Liver (tissue), 9 donors: ENCODE data around the gene CEP164. TPM values are rescaled to one million over a fixed set of nuclear protein-coding genes. Genes with fewer than 3 reads are reported as not detected.

Experiments
- DNase-seq: peaks from one replicate; pipeline ENCODE4 v3.0.0-alpha.2; 2017; ENCODE audit warnings: low spot score
- H3K27ac ChIP-seq, 2 donors: one replicate each; pipeline ENCODE4 v1.7.0; 2013; ENCODE audit warnings: inconsistent platforms in 2 of 2, low read length in 2 of 2, control low read depth in 1 of 2, low read depth in 1 of 2, mild to moderate bottlenecking in 1 of 2
- H3K27me3 ChIP-seq, 4 donors: one replicate each; pipeline versions ENCODE4 v1.6.1 to v1.7.0; 2013; ENCODE audit warnings: low read length in 3 of 4, inconsistent platforms in 1 of 4, mild to moderate bottlenecking in 1 of 4, moderate library complexity in 1 of 4; ENCODE audit not compliant: control insufficient read depth in 4 of 4, insufficient read depth in 4 of 4
- H3K36me3 ChIP-seq, 4 donors: one replicate each; pipeline versions ENCODE4 v1.6.1 to v1.7.0; 2013; ENCODE audit warnings: low read length in 3 of 4, mild to moderate bottlenecking in 3 of 4, low read depth in 1 of 4, moderate library complexity in 1 of 4; ENCODE audit not compliant: control insufficient read depth in 4 of 4, insufficient read depth in 3 of 4
- H3K4me1 ChIP-seq, 4 donors: one replicate each; pipeline versions ENCODE4 v1.6.1 to v1.7.0; 2013; ENCODE audit warnings: low read length in 3 of 4, mild to moderate bottlenecking in 3 of 4, moderate library complexity in 1 of 4; ENCODE audit not compliant: control insufficient read depth in 4 of 4, insufficient read depth in 4 of 4
- H3K4me3 ChIP-seq, 3 donors: one replicate each; pipeline versions ENCODE4 v1.6.1 to v1.7.0; 2013; ENCODE audit warnings: low read length in 3 of 3, control low read depth in 1 of 3, low read depth in 1 of 3, mild to moderate bottlenecking in 1 of 3
- H3K9ac ChIP-seq, 2 donors: one replicate each; pipeline ENCODE4 v1.7.0; 2013; ENCODE audit warnings: low read length in 2 of 2, mild to moderate bottlenecking in 2 of 2, moderate library complexity in 2 of 2, control low read depth in 1 of 2, low read depth in 1 of 2
- H3K9me3 ChIP-seq, 4 donors: one replicate each; pipeline versions ENCODE4 v1.6.1 to v1.7.0; 2013; ENCODE audit warnings: low read length in 3 of 4; ENCODE audit not compliant: control insufficient read depth in 4 of 4
- ATF3 ChIP-seq: IDR thresholded peaks from 2 replicates; pipeline ENCODE4 v1.6.1; 2016; ENCODE audit warnings: antibody characterized with exemption
- CTCF ChIP-seq: fragments of 150-350 bp; IDR thresholded peaks from 2 replicates; pipeline ENCODE4 v1.5.1; 2017; ENCODE audit warnings: improper control_type of control experiment, low read depth, low read length; ENCODE audit not compliant: missing input control
- EGR1 ChIP-seq, 2 donors: IDR thresholded peaks; 2 replicates each; pipeline ENCODE4 v1.6.1; 2016 to 2018; ENCODE audit warnings: antibody characterized with exemption in 2 of 2, low read depth in 2 of 2
- FOXA1 ChIP-seq: IDR thresholded peaks from 2 replicates; pipeline ENCODE4 v1.6.1; 2016; ENCODE audit warnings: antibody characterized with exemption
- FOXA2 ChIP-seq: IDR thresholded peaks from 2 replicates; pipeline ENCODE4 v1.6.1; 2016; ENCODE audit warnings: antibody characterized with exemption
- GABPA ChIP-seq, 2 donors: IDR thresholded peaks in 1 of 2; conservative IDR thresholded peaks in 1 of 2; 2 replicates each; pipeline ENCODE4 v1.6.1; 2016; ENCODE audit warnings: antibody characterized with exemption in 2 of 2, mild to moderate bottlenecking in 1 of 2, moderate library complexity in 1 of 2
- HNF4A ChIP-seq, 2 donors: conservative IDR thresholded peaks; 2 replicates each; pipeline ENCODE4 v1.6.1; 2016; ENCODE audit warnings: antibody characterized with exemption in 2 of 2, mild to moderate bottlenecking in 2 of 2
- HNF4G ChIP-seq: IDR thresholded peaks from 2 replicates; pipeline ENCODE4 v1.6.1; 2016; ENCODE audit warnings: antibody characterized with exemption
- JUND ChIP-seq, 2 donors: IDR thresholded peaks; 2 replicates each; pipeline ENCODE4 v1.6.1; 2016; ENCODE audit warnings: antibody characterized with exemption in 2 of 2
- MAX ChIP-seq: IDR thresholded peaks from 2 replicates; pipeline ENCODE4 v1.6.1; 2016; ENCODE audit warnings: antibody characterized with exemption
- NR2F2 ChIP-seq: IDR thresholded peaks from 2 replicates; pipeline ENCODE4 v1.6.1; 2016; ENCODE audit warnings: antibody characterized with exemption
- RAD21 ChIP-seq, 2 donors: IDR thresholded peaks; 2 replicates each; pipeline ENCODE4 v1.6.1; 2016; ENCODE audit warnings: antibody characterized with exemption in 2 of 2, mild to moderate bottlenecking in 2 of 2
- SP1 ChIP-seq: IDR thresholded peaks from 2 replicates; pipeline ENCODE4 v1.6.1; 2018; ENCODE audit warnings: antibody characterized with exemption, mild to moderate bottlenecking
- TAF1 ChIP-seq: conservative IDR thresholded peaks from 2 replicates; pipeline ENCODE4 v1.6.1; 2016; ENCODE audit warnings: antibody characterized with exemption, mild to moderate bottlenecking
- YY1 ChIP-seq: IDR thresholded peaks from 2 replicates; pipeline ENCODE4 v1.6.1; 2016; ENCODE audit warnings: antibody characterized with exemption, mild to moderate bottlenecking
- WGBS: extraction: QIAGEN DNeasy Blood & Tissue Kit; methylation state at CpG from one replicate; pipeline ENCODE4 v1.1.7; 2013; 5-methylcytosine and 5-hydroxymethylcytosine counted together
- polyA plus RNA-seq, 2 donors: library from polyadenylated mRNA; stranded (reverse) in 1 of 2; unstranded in 1 of 2; fragments of 200-250 nt in 1 of 2; fragments of >200 nt in 1 of 2; fragmentation: Nextera tagmentation in 1 of 2; extraction: Ambion mirVana in 1 of 2; gene quantifications; one replicate each; pipeline versions ENCODE4 v1.2.1 to v1.2.3, GENCODE V29; 2013 to 2015
- total RNA-seq, 2 donors: library from RNA; depleted of rRNA; stranded (reverse); fragments of >200 nt; gene quantifications; one replicate each; pipeline ENCODE4 v1.2.3, GENCODE V29; 2014
- TF ChIP-seq, protein P1 (sequence below): IDR thresholded peaks from 2 replicates; pipeline ENCODE4 v1.6.1; 2016; ENCODE audit warnings: antibody characterized with exemption
- TF ChIP-seq, protein P2 (sequence below): IDR thresholded peaks from 2 replicates; pipeline ENCODE4 v1.6.1; 2016; ENCODE audit warnings: antibody characterized with exemption, mild to moderate bottlenecking
- donor health status: healthy.
- donor health status: healthy.
- donor health status: healthy.
- donor health status: healthy.
- donor health status: healthy.

Gene CEP164
- total and polyA plus RNA-seq, 4 donors = 4.1 to 12.3 (median 5.9) TPM

DNA sequence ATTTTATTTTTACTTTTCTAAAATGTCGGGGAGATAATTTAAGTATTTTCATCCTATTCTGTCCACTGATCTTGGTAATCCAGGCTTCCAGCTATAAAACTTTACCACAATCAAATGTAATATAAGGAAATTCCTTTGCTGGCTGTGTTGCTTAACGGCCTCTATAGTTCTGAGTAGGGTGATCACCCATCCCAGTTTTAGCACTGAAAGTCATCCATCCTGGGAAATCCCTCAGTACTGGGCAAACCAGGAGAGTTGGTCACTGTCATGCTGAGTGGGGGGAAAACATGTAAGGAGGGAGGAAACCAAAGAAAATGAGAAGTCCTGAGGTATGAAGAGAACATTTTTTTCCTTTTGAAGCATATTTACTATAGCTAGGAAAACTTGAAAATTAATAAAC is 49.3 kb upstream of the CEP164 start:
- H3K9ac ChIP-seq = no peak overlapping the region
- WGBS = 89% methylated on average over 2 of the region's 2 CpGs
- no peaks in the 10 kb centered on the region for H3K27me3 ChIP-seq
- no peaks in the 10 kb centered on the region for H3K9me3 ChIP-seq
- peaks cover 7 to 21% (median 10%) of the 10 kb centered on the region in 4 donors for H3K36me3 ChIP-seq
- TF ChIP-seq, protein P1, sequence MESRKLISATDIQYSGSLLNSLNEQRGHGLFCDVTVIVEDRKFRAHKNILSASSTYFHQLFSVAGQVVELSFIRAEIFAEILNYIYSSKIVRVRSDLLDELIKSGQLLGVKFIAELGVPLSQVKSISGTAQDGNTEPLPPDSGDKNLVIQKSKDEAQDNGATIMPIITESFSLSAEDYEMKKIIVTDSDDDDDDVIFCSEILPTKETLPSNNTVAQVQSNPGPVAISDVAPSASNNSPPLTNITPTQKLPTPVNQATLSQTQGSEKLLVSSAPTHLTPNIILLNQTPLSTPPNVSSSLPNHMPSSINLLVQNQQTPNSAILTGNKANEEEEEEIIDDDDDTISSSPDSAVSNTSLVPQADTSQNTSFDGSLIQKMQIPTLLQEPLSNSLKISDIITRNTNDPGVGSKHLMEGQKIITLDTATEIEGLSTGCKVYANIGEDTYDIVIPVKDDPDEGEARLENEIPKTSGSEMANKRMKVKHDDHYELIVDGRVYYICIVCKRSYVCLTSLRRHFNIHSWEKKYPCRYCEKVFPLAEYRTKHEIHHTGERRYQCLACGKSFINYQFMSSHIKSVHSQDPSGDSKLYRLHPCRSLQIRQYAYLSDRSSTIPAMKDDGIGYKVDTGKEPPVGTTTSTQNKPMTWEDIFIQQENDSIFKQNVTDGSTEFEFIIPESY = no peak
- TF ChIP-seq NR2F2 (no peak), JUND (IDR thresholded peaks at IDR 0.05) (no peak), HNF4G (no peak), FOXA1 (no peak), SP1 (no peak), TAF1 (no peak), YY1 (no peak), FOXA2 (no peak), CTCF (no peak), EGR1 (IDR thresholded peaks at IDR 0.05; ENCODE audit: low read depth in 2 of 2) (no peak), ATF3 (no peak), HNF4A (conservative IDR thresholded peaks at IDR 0.05) (no peak), GABPA (IDR thresholded peaks at IDR 0.05 in 1 of 2, conservative IDR thresholded peaks at IDR 0.05 in 1 of 2) (no peak), MAX (no peak), RAD21 (IDR thresholded peaks at IDR 0.05) (no peak)
- TF ChIP-seq, protein P2, sequence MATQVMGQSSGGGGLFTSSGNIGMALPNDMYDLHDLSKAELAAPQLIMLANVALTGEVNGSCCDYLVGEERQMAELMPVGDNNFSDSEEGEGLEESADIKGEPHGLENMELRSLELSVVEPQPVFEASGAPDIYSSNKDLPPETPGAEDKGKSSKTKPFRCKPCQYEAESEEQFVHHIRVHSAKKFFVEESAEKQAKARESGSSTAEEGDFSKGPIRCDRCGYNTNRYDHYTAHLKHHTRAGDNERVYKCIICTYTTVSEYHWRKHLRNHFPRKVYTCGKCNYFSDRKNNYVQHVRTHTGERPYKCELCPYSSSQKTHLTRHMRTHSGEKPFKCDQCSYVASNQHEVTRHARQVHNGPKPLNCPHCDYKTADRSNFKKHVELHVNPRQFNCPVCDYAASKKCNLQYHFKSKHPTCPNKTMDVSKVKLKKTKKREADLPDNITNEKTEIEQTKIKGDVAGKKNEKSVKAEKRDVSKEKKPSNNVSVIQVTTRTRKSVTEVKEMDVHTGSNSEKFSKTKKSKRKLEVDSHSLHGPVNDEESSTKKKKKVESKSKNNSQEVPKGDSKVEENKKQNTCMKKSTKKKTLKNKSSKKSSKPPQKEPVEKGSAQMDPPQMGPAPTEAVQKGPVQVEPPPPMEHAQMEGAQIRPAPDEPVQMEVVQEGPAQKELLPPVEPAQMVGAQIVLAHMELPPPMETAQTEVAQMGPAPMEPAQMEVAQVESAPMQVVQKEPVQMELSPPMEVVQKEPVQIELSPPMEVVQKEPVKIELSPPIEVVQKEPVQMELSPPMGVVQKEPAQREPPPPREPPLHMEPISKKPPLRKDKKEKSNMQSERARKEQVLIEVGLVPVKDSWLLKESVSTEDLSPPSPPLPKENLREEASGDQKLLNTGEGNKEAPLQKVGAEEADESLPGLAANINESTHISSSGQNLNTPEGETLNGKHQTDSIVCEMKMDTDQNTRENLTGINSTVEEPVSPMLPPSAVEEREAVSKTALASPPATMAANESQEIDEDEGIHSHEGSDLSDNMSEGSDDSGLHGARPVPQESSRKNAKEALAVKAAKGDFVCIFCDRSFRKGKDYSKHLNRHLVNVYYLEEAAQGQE = no peak
- no peaks in the 10 kb centered on the region for H3K4me1 ChIP-seq
- no peak for DNase-seq
- H3K27ac ChIP-seq = no peak overlapping the region
- H3K4me3 ChIP-seq = no peak overlapping the region
